ELF-1 (cell line): ENCODE measurements around the gene MST1.

Experiments
- DNase-seq: peaks from one replicate; pipeline ENCODE4 v3.0.0-alpha.2; 2016; ENCODE audit warnings: low read depth, low spot score

MST1 gene

DNA sequence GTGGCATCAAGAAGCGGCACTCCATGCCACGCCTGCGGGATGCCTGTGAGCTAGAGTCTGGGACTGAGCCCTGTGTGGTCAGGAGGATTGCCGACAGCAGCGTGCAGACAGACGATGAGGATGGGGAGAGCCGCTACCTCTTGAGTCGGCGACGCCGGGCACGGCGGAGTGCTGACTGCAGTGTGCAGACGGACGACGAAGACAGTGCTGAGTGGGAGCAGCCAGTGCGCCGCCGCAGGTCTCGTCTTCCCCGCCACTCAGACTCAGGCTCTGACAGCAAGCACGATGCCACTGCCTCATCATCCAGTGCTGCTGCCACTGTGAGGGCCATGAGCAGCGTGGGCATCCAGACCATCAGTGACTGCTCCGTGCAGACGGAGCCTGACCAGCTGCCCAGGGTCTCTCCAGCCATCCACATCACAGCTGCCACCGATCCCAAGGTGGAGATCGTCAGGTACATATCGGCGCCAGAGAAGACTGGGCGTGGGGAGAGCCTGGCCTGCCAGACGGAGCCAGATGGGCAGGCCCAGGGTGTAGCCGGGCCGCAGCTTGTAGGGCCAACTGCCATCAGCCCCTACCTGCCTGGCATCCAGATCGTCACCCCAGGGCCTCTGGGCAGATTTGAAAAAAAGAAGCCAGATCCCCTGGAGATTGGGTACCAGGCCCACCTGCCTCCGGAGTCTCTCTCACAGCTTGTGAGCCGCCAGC is 31.9 kb downstream of the MST1 start:
- no peak for DNase-seq

DNA sequence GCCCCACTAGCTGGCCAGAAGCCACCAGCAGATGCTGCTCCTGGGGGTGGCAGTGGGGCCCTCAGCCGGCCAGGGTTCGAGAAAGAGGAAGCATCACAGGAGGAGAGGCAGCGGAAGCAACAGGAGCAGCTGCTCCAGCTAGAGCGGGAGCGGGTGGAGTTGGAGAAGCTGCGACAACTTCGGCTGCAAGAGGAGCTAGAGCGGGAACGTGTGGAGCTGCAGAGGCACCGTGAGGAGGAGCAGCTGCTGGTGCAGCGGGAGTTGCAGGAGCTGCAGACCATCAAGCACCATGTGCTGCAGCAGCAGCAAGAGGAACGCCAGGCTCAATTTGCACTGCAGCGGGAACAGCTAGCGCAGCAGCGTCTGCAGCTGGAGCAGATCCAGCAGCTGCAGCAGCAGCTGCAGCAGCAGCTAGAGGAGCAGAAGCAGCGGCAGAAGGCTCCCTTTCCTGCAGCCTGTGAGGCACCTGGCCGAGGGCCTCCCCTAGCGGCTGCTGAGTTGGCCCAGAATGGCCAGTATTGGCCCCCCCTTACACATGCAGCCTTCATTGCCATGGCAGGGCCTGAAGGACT is 32.6 kb downstream of the MST1 start:
- no peak for DNase-seq

DNA sequence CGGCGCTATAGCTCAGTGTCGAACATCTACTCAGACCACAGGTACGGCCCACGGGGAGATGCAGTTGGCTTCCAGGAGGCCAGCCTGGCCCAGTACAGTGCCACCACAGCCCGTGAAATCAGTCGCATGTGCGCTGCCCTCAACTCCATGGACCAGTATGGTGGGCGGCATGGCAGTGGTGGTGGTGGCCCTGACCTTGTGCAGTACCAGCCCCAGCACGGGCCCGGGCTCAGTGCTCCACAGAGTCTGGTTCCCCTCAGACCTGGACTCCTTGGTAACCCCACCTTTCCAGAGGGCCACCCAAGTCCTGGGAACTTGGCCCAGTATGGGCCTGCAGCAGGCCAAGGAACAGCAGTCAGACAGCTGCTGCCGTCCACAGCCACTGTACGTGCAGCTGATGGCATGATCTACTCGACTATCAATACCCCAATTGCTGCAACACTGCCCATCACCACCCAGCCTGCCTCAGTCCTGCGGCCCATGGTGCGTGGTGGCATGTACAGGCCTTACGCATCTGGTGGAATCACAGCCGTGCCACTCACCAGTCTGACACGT is 33.5 kb downstream of the MST1 start:
- no peak for DNase-seq

DNA sequence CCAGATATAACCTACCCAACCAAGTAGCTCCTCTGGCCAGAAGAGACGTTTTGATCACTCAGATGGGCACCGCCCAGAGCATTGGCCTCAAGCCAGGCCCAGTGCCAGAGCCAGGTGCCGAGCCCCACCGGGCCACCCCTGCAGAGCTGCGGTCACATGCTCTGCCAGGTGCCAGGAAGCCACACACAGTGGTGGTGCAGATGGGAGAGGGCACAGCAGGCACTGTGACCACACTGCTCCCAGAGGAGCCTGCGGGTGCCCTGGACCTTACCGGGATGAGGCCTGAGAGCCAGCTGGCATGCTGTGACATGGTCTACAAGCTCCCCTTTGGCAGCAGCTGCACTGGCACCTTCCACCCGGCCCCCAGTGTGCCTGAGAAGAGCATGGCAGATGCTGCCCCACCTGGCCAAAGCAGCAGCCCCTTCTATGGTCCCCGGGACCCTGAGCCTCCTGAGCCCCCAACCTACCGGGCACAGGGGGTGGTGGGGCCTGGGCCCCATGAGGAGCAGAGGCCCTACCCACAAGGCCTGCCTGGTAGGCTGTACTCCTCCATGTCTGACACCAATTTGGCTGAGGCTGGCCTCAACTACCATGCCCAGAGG is 34.2 kb downstream of the MST1 start:
- DNase-seq, result no peak

DNA sequence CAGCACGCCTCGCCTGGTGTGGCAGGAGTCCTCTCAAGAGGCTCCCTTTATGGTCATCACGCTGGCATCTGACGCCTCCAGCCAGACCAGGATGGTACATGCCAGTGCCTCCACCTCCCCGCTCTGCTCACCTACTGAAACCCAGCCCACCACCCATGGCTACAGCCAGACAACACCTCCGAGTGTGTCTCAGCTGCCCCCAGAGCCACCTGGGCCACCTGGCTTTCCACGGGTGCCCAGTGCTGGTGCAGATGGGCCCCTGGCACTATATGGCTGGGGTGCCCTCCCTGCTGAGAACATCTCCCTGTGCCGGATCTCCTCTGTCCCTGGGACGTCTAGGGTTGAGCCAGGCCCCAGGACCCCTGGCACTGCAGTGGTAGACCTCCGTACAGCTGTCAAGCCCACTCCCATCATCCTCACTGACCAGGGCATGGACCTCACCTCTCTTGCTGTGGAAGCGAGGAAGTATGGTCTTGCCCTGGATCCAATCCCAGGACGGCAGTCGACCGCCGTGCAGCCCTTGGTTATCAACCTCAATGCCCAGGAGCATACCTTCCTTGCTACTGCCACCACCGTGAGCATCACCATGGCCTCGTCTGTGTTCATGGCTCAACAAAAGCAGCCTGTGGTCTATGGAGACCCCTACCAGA is 35.0 kb downstream of the MST1 start:
- no peak for DNase-seq

DNA sequence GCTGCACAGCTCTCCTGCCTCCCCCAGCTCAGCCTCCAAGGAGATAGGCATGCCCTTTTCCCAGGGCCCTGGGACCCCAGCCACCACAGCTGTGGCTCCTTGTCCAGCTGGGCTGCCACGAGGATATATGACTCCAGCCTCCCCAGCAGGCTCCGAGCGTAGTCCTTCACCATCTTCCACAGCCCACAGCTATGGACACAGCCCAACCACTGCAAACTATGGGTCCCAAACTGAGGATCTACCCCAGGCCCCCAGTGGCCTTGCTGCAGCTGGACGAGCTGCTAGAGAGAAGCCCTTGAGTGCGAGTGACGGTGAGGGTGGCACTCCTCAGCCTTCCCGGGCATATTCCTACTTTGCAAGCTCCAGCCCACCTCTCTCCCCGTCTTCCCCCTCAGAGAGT is 35.7 kb downstream of the MST1 start:
- DNase-seq, result peak; percentile 30

DNA sequence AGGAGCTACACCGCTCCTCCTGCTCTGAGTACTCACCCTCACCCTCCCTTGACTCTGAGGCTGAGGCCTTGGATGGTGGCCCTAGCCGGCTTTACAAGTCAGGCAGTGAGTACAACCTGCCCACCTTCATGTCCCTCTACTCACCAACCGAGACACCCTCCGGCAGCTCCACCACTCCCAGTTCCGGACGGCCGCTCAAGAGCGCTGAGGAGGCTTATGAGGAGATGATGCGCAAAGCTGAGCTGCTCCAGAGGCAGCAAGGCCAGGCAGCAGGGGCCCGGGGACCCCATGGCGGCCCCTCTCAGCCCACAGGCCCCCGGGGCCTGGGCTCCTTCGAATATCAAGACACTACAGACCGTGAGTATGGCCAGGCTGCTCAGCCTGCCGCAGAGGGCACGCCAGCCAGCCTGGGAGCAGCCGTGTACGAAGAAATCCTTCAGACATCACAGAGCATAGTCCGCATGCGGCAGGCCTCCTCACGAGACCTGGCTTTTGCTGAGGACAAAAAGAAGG is 36.3 kb downstream of the MST1 start:
- no peak for DNase-seq

DNA sequence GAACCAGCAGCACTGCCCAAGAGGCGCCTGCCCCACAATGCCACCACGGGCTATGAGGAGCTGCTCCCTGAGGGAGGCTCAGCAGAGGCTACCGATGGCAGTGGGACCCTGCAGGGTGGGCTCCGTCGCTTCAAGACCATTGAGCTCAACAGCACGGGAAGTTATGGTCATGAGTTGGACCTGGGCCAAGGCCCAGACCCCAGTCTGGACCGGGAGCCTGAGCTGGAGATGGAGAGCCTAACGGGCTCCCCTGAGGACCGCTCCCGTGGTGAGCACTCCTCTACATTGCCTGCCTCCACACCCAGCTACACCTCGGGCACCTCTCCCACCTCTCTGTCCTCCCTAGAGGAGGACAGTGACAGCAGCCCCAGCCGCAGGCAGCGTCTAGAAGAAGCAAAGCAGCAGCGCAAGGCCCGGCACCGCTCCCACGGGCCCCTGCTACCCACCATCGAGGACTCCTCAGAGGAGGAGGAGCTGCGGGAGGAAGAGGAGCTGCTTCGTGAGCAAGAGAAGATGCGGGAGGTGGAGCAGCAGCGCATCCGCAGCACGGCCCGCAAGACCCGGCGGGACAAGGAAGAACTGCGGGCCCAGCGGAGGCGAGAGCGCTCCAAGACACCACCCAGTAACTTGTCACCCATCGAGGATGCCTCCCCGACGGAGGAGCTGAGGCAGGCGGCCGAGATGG is 36.9 kb downstream of the MST1 start:
- DNase-seq, result no peak

DNA sequence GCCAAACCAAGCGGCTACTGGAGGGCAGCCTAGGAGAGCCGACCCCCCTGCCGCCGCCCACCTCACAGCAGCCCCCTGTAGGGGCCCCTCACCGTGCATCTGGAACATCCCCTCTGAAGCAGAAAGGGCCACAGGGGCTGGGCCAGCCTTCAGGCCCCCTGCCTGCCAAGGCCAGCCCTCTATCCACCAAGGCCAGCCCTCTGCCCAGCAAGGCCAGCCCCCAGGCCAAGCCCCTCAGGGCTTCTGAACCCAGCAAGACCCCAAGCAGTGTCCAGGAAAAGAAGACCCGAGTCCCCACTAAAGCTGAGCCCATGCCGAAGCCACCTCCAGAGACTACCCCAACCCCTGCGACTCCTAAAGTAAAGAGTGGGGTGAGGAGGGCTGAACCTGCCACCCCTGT is 38.6 kb downstream of the MST1 start:
- no peak for DNase-seq

DNA sequence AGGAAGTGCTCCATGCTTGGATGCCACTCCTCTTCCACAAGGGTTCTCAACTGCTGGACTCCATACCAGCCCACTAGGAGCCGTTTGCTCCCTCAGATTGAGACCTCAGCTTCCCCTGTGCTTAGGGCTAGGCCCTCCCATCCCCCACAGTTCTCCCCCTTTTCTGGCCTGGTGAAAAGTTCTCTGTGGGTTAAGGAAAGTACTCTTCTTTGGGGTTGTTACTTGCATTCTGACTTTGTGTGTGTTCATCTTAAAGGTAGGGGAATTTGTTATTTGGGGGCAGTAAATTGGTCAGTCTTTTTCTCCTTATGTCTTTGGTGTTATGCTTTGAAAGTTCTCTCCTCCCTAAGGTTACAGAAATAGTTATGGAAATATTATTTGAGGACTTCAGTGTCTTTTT is 39.1 kb downstream of the MST1 start:
- no peak for DNase-seq

DNA sequence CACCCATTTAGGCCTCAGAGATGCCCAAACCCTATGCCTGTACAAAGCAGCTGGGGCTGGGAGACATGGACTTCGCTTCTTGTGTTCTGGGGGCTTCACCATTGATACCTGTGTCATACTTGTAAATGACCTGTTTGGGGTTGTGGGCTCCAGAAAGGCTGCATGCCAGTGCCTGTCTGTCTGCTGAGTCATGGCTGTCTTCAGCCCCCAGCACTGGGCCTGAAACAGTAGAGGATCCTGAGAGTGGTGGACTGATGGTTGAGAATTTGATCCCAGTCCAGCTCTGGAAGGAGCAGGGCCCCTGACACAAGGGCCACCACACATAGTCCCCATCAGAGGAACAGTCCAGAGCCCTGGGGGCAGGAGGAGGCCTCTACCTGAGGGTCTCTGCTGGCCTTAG is 39.7 kb downstream of the MST1 start:
- DNase-seq, result no peak

DNA sequence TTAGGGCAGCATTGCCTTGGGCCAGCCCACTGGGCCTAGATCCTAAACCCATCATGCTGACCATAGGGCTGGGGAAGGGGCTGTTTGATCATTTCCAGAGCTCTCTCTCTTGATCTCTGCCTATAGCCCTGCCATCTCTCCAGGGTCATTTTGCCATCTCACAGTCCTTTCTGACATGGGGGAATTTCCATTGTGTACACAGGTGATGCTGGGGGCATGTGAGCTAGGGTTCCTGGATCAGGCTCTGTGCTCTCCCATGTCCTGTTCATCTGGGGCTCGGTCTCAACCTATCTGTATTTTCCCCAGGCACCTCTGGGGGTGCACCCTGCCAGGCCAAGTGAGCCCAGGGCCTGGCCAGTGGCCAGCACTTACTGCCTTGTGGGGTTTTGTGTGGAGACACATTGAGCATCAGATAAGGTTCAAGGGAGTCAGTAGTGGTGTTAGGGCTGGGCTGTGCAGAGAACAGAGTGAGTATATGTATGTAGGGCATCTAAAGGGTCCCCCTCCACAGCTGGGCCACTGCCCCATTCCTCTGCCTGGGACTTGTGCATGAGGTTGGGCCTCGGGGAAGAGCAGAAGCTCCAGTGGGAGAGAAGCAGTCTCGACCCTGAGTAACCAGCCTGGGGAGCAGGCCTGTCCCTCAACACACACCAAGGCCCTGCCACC is 40.8 kb downstream of the MST1 start:
- no peak for DNase-seq

DNA sequence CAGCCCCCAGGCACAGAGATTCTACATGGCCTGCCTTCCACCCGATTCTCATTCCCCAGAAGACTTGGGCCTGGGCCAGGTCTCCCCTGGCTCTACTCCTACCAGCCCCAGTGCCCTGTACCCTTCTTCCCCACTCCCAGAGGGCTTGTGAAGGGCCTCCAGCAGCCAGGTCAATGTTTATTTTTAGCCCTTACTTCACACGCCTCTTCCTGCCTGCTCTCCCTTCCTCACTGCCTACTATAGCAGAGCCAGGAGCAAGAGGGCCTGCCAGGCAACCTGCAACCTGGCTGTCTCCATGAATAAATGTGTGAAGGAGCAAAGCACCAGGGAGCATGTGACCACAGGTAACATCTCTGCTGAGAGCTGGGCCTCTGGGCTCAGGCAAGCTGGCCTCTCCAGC is 41.5 kb downstream of the MST1 start:
- DNase-seq, result no peak

DNA sequence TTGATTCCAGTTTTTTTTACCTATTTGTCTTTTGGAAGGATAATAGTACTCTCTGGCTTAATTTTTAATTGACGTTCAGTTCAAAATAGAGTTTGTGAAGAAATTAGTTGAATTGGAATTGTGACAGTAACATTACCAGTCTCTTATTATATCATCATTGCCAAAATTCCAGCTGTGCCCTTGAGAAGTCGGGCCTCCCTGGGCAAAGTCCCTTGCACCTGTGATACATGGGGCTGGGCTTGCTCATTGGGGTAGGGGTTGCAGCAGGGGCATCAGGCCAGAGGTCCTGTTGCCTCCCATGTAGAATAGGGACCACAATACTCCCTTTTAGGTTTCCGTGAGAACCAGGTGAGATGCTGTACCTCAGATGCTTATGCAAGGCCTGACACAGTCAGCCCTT is 43.0 kb downstream of the MST1 start:
- no peak for DNase-seq

DNA sequence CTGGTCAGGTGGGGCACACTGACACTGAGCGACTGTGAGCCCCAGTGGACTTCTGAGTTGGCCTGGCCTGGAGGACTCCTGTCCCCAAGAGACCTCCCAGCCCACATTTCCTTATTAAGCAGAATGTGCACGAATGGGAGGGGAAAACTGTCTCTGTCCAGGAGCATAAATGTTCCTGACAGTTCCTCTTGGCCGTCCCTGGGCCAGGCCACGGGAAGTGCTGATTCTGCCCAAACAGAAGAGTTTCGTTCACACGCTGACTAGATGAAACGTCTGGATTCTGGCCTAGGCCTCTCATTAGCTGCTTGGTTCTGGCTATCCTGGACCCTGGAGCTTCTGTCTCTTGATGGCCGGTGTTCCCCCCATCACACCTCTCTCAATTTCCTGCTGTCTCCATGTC is 44.6 kb downstream of the MST1 start:
- DNase-seq, result no peak

DNA sequence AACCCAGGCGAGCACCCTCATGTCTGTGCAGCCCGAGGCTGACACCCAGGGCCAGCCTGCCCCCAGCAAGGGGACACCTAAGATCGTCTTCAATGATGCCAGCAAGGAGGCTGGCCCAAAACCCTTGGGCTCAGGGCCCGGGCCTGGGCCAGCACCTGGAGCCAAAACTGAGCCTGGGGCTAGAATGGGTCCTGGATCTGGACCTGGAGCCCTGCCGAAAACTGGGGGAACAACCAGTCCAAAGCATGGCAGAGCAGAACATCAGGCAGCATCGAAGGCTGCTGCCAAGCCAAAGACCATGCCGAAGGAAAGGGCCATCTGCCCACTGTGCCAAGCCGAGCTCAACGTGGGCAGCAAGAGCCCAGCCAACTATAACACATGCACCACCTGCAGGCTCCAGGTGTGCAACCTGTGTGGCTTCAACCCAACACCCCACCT is 46.5 kb downstream of the MST1 start:
- no peak for DNase-seq

DNA sequence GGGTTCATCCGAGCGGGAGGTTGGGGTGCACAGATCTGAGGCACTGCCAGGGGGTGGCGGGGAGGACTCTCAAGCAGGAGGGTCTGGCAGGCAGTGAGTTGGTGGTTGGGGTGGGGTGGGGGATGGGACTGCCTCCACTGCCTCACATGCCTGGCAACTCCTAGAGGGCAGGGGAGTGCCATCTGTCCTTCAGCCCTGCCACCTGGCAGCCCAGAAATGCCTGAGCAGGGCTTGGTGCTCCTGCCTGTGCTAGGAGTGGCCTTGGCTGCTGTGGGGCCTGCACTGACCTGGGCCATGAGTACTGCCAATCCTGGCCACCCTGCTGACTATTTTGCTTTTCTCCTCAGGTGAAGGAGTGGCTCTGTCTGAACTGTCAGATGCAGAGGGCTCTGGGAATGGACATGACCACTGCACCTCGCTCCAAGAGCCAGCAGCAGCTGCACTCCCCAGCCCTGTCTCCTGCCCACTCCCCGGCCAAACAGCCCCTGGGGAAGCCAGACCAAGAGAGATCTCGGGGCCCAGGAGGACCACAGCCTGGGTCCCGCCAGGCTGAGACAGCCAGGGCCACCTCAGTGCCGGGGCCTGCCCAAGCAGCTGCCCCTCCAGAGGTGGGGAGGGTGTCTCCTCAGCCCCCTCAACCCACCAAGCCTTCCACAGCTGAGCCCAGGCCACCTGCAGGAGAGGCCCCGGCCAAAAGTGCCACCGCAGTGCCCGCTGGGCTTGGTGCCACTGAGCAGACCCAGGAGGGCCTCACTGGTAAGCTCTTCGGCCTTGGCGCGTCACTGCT is 47.2 kb downstream of the MST1 start:
- DNase-seq, result no peak

DNA sequence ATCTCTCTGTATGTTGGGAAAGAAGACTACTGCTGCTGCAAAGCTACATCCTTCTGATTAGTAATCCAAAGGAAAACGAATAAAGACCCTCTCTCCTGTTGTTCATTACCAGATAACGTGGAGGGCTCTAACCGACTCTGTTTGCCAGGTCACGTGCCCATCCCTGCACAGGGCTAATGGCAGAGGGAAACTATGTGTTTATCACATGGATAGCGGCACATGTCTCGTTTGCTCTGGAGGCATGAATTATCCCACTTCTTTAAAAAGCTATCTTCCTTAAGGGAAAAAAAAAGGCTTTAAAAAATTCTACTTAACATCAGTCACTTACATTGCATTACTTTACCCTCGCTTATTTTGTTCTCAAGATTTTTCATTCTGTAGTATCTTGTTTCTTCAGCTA is 48.0 kb downstream of the MST1 start:
- no peak for DNase-seq

DNA sequence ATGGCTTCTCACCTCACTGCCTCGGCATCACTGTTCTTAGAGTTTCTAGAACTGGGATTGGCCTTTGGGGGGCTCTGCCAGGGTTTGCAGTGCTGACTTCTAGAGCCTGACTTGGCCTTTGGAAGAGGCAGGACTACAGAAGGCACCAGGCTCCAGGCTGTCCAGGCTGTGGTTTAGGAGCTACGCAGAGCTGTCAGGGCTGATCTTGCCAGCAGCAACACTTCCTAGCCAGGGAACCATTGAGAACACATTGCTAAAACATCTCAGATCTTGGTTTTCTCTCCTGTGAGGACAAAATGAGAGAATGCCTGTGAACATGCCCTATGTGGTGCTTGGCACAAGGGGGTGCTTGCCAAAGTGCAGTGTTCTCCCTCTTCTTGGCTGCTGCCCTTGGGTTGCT is 49.7 kb downstream of the MST1 start:
- no peak for DNase-seq

DNA sequence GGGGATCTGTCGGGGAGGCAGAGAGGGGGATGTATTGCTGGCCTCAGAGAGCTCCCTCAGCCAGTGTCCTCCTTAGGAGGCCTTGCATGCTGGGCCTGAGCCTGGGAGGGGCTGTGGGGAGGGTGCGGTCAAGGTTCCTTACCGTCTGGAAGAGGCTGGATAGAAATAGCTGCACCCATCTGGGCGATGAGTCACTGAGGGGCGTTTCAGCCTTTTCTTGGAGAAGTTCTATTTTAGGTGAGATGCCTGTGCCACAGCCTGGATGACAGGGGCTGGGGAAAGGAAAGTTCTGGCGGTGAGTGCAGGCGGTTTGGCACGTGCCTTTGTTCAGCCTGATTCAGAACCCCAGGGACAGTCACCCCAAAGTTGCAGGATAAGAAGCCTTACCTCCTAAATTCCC is 50.8 kb downstream of the MST1 start:
- peak; percentile 16 for DNase-seq
